Esophagus squamous epithelium (tissue), 4 donors: ENCODE results near the gene LINGO3.

Source experiments
- POLR2A ChIP-seq, 4 donors: fragments of 450-650 bp; IDR thresholded peaks; one replicate each; pipeline ENCODE4 v1.6.1; 2017; ENCODE audit warnings: antibody characterized with exemption in 4 of 4, mild to moderate bottlenecking in 4 of 4, moderate library complexity in 3 of 4
- TF ChIP-seq, protein P1 (sequence below), 6 experiments: fragments of 450-650 bp in 4 of 6; fragments of 200-600 bp in 2 of 6; sonication (generic) in 2 of 6; IDR thresholded peaks; one replicate each; pipeline ENCODE4 v1.5.1; 2016 to 2019; ENCODE audit warnings: antibody characterized with exemption in 6 of 6, mild to moderate bottlenecking in 4 of 6, moderate library complexity in 4 of 6

DNA sequence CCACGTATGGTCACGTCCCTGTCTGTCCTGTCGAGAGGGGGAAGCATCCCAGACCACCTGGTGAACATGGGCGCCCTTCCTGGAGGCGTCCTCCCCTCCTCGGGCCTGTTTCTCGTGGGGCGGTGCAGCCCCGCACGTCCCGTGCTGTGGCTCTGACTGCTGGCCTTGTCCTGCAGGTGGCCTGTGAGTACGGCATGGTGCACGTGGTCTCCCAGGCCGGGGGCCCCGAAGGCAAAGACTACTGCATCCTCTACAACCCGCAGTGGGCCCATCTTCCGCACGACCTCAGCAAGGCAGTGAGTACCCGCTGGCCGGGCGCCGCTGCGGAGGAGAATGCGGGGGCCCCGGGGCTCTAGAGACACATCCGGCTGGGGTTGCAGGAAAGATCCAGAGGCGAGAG, 26.5 kb upstream of the LINGO3 start:
- TF ChIP-seq, protein P1, sequence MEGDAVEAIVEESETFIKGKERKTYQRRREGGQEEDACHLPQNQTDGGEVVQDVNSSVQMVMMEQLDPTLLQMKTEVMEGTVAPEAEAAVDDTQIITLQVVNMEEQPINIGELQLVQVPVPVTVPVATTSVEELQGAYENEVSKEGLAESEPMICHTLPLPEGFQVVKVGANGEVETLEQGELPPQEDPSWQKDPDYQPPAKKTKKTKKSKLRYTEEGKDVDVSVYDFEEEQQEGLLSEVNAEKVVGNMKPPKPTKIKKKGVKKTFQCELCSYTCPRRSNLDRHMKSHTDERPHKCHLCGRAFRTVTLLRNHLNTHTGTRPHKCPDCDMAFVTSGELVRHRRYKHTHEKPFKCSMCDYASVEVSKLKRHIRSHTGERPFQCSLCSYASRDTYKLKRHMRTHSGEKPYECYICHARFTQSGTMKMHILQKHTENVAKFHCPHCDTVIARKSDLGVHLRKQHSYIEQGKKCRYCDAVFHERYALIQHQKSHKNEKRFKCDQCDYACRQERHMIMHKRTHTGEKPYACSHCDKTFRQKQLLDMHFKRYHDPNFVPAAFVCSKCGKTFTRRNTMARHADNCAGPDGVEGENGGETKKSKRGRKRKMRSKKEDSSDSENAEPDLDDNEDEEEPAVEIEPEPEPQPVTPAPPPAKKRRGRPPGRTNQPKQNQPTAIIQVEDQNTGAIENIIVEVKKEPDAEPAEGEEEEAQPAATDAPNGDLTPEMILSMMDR (IDR thresholded peaks at IDR 0.05): no peak
- TF ChIP-seq POLR2A (IDR thresholded peaks at IDR 0.05): no peak
